HG03432 (cell line): ENCODE measurements around the gene PIP5K1A.
"Not testable (repeated sequence)": the region's sequence is repeated elsewhere in the genome, so short reads cannot be mapped to it uniquely, and the experiment has no call there.

ENCODE experiments used
- ATAC-seq: cut with Tn5 transposase; IDR thresholded peaks from one replicate; pipeline ENCODE4 v1.9.1; 2021; ENCODE audit warnings: mild to moderate bottlenecking, moderate library complexity; ENCODE audit not compliant: unreplicated experiment

PIP5K1A gene

DNA sequence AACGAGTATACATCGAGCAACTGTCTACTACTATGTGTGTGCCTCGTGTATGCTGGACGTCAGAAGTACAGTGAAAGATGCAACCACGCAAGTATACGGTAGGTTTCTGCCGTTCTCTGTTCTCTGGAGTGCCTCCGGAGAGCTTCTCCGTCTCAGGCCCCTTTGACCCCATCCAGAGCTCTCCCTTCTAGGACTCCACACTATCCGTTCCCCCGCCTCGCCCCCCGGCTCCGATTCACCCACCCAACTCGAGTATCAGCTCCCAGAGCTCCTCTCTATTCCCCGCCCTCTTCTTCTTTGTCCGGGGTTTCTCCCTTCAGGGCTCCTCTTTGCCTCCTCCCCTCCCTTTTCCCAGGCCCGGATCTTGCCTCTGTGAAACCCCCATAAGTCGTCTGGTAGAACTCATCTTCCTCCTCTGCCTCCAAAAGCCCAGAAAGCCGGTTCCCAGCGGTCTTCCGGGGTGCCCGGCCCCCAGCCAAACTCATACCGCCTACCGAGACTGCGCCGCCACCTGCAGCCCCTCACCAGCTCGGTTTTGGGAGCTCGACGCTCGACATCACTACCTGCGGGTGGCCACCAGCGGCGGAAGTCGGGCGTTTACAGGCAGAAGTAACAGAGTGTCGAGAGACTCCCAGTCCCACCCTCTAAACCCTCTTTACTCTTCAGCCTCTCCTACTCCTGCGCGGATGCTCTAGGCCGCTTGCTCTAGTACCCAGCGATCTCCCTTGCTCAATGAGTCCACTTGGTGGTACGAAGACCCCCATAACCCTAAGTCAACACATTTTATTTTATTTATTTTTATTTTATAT is 8.5 kb upstream of the PIP5K1A start, which contains the start of gene VPS72:
VPS72 (minus strand) TSS at position 561 of the 809 bp plus-strand sequence; CDS start at position 485, 76 bp downstream.
- ATAC-seq: peak; percentile 89

DNA sequence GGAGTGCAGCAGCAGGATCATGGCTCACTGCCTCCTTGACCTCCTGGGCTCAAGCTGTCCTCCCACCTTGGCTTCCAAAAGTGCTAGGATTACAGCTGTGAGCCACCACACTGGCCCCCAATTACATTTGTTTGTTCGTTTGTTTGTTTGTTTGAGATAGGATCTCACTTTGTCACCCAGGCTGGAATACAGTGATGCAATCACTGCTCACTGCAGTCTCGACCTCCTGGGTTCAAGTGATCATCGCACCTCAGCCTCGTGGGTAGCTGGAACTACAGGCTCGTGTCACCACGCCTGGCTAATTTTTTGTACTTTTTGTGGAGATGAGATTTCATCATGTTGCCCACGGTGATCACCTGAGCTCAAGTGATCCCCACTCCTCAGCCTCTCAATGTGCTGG is 6.3 kb upstream of the PIP5K1A start:
- no peak for ATAC-seq

DNA sequence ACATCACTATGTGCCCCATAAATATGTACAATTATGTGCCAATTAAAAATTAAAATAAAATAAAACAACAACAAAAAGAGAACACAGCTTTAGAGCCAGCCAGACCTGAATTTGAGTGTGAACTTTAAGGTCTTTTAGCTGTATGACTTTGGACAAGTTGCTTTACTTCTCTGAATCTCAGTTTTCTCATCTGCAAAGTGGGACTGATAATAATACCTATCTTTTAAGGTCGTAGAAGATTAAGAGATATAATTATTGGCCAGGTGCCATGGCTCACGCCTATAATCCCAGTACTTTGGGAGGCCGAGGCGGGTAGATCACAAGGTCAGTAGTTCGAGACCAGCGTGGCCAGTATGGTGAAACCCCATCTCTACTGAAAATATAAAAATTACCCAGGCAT is 5.0 kb upstream of the PIP5K1A start:
- ATAC-seq: no peak

DNA sequence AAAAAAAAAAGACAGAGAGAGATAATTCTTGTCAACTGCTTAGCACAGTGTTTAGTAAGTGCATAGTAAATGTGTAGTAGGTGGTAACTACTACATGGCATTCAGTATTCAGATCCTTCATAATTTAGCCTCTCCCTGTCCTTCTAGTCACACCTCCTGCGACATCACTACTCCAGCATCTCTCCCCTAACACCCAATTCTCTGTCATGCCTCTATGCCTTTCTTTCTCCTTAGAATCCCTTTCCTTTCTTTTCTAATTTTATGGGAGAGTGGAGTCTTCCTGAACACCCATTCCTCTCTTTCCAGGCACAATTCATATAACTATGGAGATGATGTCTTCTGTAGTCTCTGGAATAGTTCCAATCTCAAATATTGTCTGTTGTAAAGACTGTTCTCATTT is 4.5 kb upstream of the PIP5K1A start:
- ATAC-seq: no peak

DNA sequence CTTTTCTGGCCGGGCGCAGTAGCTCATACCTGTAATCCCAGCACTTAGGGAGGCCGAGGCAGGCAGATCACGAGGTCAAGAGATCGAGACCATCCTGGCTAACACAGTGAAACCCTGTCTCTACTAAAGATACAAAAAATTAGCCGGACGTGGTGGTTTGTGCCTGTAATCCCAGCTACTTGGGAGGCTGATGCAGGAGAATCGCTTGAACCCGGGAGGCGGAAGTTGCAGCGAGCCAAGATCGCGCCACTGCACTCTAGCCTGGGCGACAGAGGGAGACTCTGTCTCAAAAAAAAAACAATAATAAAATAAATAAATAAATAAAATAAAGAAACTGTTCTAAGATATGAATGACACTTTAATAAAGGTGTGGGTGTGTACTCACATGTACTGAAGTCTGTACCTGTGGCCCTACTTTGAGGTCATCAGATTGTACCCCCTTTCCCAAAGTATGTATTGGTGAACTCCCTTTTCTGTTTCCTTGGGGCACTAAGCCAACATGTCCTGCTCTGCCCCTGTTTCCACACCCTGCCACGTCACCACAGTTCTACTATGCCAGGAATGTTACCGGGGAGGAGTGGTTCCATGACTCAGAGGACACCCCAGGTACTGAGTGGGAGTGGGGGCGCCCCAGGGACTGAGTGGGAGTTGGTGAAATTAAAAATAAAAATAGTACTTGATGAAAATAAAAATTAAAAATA is 3.3 kb upstream of the PIP5K1A start:
- not testable (repeated sequence) for ATAC-seq

DNA sequence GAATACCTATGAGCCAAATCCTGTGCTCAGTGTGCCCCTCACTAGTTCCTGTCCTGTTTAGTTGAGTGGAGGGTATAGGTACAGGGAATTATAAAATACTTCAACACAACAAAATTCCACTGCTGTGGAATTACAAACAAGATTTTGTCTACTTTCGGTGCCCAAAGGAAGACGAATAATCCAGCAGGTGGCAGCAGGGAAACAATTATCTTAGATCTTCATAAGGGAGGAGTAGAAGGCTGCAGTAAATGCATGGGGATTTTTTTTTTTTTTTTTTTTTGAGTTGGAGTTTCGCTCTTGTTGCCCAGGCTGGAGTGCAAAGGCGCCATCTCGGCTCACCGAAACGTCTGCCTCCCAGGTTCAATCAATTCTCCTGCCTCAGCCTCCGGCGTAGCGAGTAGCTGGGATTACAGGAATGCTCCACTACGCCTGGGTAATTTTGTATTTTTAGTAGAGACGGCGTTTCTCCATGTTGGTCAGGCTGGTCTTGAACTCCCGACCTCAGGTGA is 2.0 kb upstream of the PIP5K1A start:
- ATAC-seq: no peak

DNA sequence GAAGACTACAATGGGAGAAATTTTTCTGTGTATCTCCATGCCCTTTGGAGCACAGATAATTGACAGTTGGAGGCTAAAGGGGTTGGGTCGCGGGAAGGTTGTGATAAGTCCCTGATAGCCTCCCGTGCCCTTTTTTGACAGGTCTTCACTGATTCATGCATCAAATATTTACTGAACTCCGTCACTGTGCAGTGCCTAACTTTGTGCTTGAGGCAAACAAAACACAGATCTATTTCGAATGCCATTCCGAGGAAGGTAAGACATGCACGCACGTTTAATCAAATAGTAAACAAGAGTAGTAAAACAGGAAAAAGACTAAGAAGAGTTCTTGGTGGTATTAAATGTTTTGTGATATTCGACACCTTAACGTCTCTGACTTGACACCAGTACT is 494 bp upstream of the PIP5K1A start:
- ATAC-seq: no peak

DNA sequence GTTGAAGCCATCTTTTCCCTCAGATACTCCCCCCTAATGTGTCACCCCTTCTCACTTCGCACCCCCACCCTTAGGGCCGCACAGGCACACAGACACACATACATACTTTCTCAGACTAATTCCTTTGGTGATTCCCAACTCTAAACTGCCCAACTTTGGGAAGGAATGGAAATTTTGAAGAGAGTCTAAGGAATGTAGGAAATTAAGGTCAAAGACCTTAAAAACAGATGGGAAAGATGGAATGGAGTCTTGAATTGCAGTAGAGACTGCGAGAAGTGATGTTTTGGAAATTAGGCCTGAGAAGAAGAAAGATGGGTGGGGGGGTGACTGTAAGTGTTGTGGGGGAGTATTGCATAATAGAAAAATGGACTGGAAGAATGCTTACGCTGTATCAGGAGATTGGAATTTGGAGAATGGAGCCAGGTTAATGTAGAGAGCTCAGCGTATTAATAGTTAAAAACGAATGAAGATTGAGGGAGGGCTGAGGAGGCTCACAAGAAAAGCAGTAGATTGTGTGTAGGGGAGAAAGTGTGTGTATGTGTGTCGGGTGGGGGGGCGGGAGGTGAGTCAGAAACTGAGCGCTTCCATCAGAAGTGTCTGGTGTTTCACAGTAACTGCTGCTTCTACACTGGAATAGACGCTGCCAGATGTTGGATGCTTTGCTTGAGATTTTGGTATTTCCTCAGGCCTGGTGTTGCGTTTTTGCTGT is 1.7 kb downstream of the PIP5K1A start:
- no peak for ATAC-seq

DNA sequence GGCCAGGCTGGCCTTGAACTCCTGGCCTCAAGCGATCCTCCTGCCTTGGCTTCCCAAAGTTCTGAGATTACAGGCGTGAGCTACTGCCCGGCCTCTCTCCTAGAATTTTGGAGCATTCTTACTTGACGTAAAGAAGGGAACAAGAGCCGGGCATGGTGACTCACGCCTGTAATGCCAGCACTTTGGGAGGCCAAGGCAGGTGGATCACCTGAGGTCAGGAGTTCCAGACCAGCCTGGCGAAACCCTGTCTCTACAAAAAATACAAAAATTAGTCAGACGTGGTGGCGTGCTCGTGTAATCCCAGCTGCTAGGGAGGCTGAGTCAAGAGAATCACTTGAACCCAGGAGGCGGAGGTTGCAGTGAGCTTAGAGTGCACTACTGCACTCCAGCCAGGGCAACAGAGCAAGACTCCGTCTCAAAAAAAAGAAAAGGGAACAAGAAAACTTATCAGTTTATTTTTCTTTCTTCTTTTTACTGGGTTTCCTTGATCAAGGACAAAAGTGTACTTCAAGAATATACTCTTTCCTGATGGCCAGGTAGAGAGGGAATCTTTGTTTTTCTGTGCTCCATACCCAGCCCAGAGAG is 7.1 kb downstream of the PIP5K1A start:
- not testable (repeated sequence) for ATAC-seq

DNA sequence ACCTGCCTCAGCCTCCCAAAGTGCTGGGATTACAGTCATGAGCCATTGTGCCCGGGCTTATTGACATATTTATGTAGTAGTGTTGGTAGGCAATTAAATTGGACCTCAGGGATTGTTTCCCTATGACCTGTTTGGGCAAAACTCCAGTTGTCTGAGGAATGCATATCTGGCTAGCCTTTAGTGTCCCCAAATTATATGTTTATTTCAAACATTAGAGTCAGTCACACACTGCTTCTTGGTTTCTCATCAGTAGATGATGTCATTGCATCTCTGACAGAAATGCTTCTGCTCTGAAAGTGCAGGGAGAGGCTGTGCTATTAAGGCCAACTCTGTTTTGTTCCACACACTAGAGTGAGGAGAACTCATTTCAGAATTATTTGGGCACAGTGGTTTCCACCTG is 12.5 kb downstream of the PIP5K1A start:
- ATAC-seq: no peak

DNA sequence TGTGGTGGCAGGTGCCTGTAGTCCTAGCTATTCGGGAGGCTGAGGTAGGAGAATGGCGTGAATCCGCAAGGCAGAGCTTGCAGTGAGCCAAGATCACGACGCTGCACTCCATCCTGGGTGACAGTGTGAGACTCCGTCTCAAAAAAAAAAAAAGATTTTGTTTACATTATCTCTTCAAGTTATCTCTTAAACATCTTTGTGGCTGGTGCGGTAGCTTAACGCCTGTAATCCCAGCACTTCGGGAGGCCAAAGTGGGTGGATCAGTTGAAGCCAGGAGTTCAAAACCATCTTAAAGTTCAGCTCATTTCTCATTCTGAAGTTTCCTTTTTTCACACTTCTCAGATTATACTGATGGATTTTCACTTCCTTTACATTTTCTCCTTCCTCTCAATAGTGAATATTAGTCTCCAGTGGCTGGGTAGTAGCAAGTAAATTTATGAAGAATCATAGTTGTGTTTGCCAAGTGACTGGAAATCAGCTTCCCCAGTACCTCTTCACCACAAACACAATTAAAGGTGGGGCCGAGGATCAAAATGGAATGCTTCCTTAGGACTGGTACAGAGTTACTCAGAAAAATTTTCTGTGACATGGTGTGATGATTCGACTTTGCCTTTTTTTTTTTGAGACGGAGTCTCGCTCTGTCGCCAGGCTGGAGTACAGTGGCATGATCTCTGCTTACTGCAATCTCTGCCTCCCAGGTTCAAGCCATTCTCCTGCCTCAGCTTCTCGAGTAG is 13.8 kb downstream of the PIP5K1A start:
- no peak for ATAC-seq

DNA sequence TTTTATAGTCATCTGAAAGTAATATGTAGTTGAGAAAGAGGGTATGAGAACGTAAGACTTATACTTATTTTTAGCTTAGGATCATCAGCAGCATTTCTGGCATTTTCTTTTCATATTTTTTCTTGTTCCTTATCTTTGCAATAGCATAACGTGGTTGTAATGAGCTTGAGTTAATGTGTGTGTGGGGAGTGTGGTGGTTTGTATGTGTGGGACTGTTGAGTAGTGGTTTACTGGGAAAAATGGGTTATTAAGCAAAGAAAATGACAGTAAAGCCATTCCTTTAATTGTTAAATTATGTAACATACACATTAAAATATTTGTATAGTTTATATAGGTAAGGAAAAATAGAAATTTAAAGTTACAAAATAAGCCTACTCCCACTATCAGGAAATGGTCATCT is 15.2 kb downstream of the PIP5K1A start:
- ATAC-seq: no peak

DNA sequence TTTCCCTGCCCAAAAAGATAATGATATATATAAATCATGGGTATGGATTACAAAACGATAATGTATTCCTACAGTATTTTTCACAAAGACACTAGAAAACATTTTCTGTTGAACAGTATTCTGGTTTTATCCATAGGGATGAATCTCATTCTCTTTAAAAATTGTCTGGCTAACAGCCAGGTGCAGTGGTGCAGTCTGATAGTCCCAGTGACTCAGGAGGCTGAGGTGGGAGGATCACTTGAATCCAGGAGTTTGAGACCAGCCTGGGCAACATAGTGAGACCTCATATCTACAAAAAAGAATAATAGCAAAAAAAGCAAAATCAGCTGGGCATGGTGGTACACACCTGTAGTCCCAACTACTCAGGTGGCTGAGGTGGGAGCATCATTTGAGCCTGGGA is 23.3 kb downstream of the PIP5K1A start:
- ATAC-seq: no peak

DNA sequence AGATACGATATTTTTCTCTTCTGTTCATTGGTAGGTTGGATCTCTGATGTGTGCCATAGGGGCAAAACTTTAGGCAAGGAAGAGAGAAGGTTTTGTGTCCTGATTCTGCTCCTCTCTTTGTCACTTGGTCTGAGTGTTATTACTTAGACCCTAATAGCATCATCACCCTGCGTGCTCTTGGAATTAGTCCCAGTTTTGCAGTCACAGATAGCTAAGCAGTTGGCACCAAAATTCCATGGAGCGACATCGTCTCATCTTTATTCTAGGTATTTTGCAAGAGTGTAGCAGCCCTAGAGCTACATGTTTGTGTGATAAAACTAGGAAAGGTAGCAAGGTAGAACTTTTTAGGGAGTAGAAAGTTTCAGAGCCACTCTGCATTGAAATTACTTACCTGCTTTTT is 23.8 kb downstream of the PIP5K1A start:
- ATAC-seq: no peak

DNA sequence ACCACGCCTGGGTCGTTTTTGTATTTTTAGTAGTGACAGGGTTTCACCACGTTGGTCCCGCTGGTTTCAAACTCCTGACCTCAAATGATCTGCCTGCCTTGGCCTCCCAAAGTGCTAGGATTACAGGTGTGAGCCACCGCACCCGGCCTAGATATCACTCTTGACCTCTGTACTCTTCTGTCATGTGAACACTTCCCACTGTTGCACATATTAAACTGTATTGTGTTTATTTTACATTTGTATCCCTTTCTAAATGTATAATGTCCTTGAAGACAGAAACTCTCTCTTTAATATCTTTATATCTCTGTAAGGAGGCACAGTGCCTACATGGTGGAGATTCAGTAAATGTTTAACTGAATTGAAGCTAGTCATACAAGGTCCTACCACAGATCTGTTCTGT is 36.9 kb downstream of the PIP5K1A start:
- ATAC-seq: no peak

DNA sequence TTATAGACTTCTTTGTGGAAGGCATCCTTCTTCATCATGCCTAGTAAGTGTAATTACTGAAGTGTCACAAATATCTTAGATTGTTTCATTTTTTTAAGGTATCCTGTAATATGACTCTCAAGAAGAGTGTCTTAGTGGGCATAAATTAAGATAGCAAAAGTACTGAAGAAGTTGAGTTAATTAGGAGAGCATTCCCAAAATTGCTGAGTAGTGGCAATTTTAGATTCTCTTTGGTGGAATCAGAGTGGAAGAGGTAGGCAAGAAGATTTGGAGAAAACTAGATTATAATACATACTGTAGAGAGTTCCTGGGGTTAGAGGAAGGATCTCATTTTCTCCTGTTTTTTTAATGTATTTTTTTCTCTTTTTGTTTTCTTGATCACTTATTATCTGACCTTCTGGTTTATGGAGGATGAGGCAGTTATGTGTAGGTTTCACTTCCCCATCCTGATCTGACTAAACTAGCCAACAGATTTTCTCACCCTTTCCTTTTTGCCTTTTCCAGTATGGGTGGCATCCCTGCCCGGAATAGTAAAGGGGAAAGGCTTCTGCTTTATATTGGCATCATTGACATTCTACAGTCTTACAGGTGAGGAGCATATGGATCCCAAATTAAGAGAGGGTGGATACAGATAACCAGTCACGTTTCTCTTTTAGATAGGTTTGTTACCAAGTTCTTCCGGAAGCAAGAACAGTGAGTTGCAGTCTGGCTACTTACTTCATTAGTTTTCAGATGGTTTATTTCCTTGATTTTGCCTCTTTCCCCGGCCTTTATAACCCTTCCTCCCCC is 39.5 kb downstream of the PIP5K1A start:
- no peak for ATAC-seq

DNA sequence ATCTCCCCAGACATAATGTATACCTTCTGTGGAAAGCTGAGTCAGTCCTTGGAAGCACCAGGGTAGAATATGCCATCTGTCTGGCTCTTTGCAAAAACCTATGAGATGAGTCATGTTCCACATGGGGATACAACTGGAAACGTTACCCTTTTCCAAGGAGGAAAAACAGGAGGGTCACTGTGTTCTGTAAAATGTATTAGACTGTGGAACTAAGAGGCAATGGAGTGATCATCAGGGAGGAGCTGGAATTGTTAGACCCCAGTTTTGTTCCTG is 40.1 kb downstream of the PIP5K1A start:
- no peak for ATAC-seq

DNA sequence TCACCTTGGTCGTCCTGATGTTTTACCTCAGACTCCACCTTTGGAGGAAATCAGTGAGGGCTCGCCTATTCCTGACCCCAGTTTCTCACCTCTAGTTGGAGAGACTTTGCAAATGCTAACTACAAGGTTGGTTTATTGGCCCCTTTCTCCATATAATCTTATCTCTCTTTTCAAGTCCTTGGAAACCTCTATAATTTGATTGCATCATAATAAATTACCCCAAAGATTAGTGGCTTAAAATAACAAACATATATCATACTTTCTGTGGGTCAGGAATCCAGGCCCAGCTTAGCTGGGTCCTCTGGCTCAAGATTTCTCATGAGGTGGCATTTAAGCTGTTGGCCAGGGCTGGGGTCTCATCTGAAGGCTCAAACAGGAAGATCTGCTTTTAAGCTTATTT is 44.1 kb downstream of the PIP5K1A start:
- no peak for ATAC-seq

DNA sequence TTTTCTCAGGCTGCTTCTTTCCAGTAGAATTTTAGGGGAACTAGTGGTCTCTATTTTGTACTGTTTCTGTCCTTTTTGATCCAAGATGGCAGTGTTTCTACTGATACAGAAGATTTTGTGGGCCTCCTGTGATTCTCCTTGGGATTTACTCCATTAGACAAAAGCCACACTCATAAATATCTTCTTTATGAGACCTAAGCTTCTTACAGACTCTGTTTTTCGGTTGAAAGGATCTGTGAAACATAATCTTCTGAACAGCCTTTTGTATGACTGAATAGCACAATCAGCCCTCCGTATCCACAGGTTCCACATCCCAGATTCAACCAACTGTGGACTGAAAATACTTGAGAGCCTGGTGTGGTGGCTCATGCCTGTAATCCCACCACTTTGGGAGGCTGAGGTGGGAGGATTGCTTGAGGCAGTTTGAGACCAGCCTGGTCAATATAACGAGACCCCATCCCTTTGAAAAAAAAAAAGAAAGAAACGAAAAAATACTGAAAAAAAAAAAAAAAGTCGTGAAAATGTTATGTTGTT is 45.4 kb downstream of the PIP5K1A start:
- no peak for ATAC-seq

DNA sequence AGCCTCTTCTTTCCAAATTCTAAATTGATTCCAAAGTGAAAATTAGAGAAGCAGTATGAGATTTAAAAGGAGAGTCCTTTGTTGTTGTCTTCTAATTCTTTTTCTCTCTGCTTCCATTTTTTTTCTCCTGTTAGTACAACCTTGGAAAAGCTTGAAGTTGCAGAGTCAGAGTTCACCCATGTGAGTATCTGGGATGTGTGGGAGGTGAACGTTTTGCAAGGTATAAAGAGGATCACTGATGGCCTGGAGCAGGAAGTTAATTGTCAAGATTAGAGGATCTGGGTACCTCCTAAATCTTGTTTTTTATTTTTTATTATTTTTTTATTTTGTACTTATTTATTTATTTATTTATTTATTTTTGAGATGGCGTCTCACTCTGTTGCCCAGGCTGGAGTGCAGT is 48.4 kb downstream of the PIP5K1A start:
- no peak for ATAC-seq
